HG02981 (cell line): ENCODE data around the gene SLC8A3.

Source experiments
- ATAC-seq: cut with Tn5 transposase; IDR thresholded peaks from one replicate; pipeline ENCODE4 v1.9.1; 2021; ENCODE audit warnings: mild to moderate bottlenecking, moderate library complexity; ENCODE audit not compliant: unreplicated experiment

The SLC8A3 gene

GRCh38 chr14:70029296-70030132, 159.2 kb downstream of the SLC8A3 start:
- no peak for ATAC-seq

GRCh38 chr14:70027785-70028428, 160.8 kb downstream of the SLC8A3 start:
- ATAC-seq, result no peak

GRCh38 chr14:70023871-70024270, 164.9 kb downstream of the SLC8A3 start:
- ATAC-seq, result no peak

GRCh38 chr14:70022771-70023445, 165.8 kb downstream of the SLC8A3 start:
- no peak for ATAC-seq

GRCh38 chr14:70021548-70022220, 167.1 kb downstream of the SLC8A3 start:
- ATAC-seq, result no peak

- no peak for ATAC-seq
Observed at GRCh38 chr14:70020352-70021170, 168.2 kb downstream of the SLC8A3 start.

GRCh38 chr14:70019695-70020094, 169.1 kb downstream of the SLC8A3 start:
- no peak for ATAC-seq

GRCh38 chr14:70018713-70019211, 170.0 kb downstream of the SLC8A3 start:
- peak; percentile 81 for ATAC-seq

GRCh38 chr14:70018230-70018629, 170.5 kb downstream of the SLC8A3 start:
- ATAC-seq, result no peak

- no peak for ATAC-seq
Observed at GRCh38 chr14:70014406-70015095, 174.2 kb downstream of the SLC8A3 start.

GRCh38 chr14:70013271-70013873, 175.4 kb downstream of the SLC8A3 start:
- no peak for ATAC-seq

- no peak for ATAC-seq
Observed at GRCh38 chr14:70011708-70012107, 177.0 kb downstream of the SLC8A3 start.

- ATAC-seq, result no peak
Observed at GRCh38 chr14:70011098-70011497, 177.7 kb downstream of the SLC8A3 start.

GRCh38 chr14:70009961-70010360, 178.8 kb downstream of the SLC8A3 start:
- no peak for ATAC-seq

- ATAC-seq, result no peak
Observed at GRCh38 chr14:70008284-70009262, 180.2 kb downstream of the SLC8A3 start.

GRCh38 chr14:70006699-70007098, 182.1 kb downstream of the SLC8A3 start:
- ATAC-seq, result no peak

GRCh38 chr14:70005281-70005805, 183.4 kb downstream of the SLC8A3 start:
- ATAC-seq, result no peak

GRCh38 chr14:70004791-70005190, 184.0 kb downstream of the SLC8A3 start:
- ATAC-seq, result no peak
